ACC112 (cell line): Measurements from ENCODE around the gene TUBB8.
"Not testable (repeated sequence)": the region's sequence is repeated elsewhere in the genome, so short reads cannot be mapped to it uniquely, and the experiment has no call there.

Experiments used
- H2AFZ ChIP-seq: fragments of 200-600 bp; sonication (generic); one replicate; pipeline ENCODE4 v1.6.0; 2017; ENCODE audit warnings: antibody characterized with exemption, low read length; ENCODE audit not compliant: unreplicated experiment
- H3K27ac ChIP-seq: fragments of 200-600 bp; sonication (generic); 2 replicates; pipeline ENCODE4 v1.5.1; 2014; ENCODE audit warnings: low read depth, mild to moderate bottlenecking, antibody characterized with exemption, low read length, moderate library complexity
- H3K27me3 ChIP-seq: fragments of 200-600 bp; sonication (generic); 2 replicates; pipeline ENCODE4 v1.6.1; 2014; ENCODE audit warnings: mild to moderate bottlenecking, antibody characterized with exemption, low read length, moderate library complexity, mixed read lengths; ENCODE audit not compliant: insufficient read depth
- H3K36me3 ChIP-seq: fragments of 200-600 bp; sonication (generic); 2 replicates; pipeline ENCODE4 v1.6.1; 2016; ENCODE audit warnings: mild to moderate bottlenecking, antibody characterized with exemption, low read length, moderate library complexity, mixed read lengths; ENCODE audit not compliant: insufficient read depth
- H3K4me1 ChIP-seq: fragments of 200-600 bp; sonication (generic); one replicate; pipeline ENCODE4 v1.6.1; 2016; ENCODE audit warnings: low read length, mixed read lengths; ENCODE audit not compliant: insufficient read depth, unreplicated experiment, control insufficient read depth
- H3K4me3 ChIP-seq: fragments of 200-600 bp; sonication (generic); 2 replicates; pipeline ENCODE4 v1.5.1; 2014; ENCODE audit warnings: mild to moderate bottlenecking, low read depth, low read length
- H3K79me2 ChIP-seq: fragments of 200-600 bp; sonication (generic); one replicate; pipeline ENCODE4 v1.6.0; 2016; ENCODE audit warnings: low read length; ENCODE audit not compliant: control insufficient read depth, unreplicated experiment, insufficient read depth

The TUBB8 gene

DNA sequence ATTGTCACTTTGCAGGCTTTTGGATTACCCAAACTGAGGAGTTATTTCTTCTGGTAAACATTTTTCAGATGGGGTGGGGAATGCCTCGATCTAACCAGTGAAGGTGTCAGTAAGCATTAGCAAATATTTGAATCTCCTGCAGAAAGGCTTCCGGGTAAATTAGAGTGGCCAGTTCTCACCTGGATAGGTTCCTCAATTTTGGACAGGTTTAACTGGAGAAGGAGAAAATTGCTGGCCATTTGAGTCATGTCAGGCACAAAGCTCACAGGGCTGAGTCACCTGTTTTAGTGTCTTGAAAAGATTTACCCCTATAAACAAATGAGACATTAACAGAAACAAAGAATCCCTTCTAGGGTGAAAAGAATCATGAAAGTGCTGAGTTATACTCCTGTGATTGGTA lies 830 bp upstream of the TUBB8 start:
- H3K79me2 ChIP-seq, H3K4me3 ChIP-seq, H3K27me3 ChIP-seq, H3K36me3 ChIP-seq, H2AFZ ChIP-seq, H3K27ac ChIP-seq, H3K4me1 ChIP-seq: not testable (repeated sequence)

- not testable (repeated sequence) for H3K79me2 ChIP-seq, H3K27me3 ChIP-seq, H3K36me3 ChIP-seq, H3K4me1 ChIP-seq, H2AFZ ChIP-seq, H3K4me3 ChIP-seq, H3K27ac ChIP-seq
Measured at GRCh38 chr10:47864-48263, 1.2 kb downstream of the TUBB8 start.

DNA sequence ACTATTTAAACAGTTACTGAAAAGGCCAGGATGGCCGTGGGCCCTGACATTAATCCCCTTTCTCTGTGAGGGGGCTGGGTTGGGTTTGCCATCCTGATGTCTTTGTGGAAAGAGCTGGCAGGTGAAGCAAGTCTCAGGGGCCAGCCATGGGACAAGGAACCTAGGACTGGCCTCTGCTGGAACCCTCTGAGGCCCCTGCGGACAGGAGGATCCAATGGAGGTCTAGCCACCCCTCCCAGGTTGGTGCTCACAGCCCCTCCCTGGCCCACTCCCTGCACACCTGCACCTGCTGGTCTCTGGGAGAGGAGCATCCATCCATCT lies 35.8 kb downstream of the TUBB8 start:
- not testable (repeated sequence) for H3K27me3 ChIP-seq

GRCh38 chr10:12444-13314 lies 36.4 kb downstream of the TUBB8 start:
- H3K36me3 ChIP-seq, H3K27me3 ChIP-seq, H3K27ac ChIP-seq, H2AFZ ChIP-seq, H3K4me1 ChIP-seq, H3K79me2 ChIP-seq, H3K4me3 ChIP-seq: not testable (repeated sequence)

More for the DNA sequence above, 35.8 kb downstream of the TUBB8 start:
- not testable (repeated sequence) for H3K27ac ChIP-seq, H3K4me3 ChIP-seq, H2AFZ ChIP-seq, H3K4me1 ChIP-seq, H3K36me3 ChIP-seq, H3K79me2 ChIP-seq

GRCh38 chr10:11260-11659 lies 37.8 kb downstream of the TUBB8 start:
- H3K27ac ChIP-seq, H2AFZ ChIP-seq, H3K36me3 ChIP-seq, H3K27me3 ChIP-seq, H3K4me3 ChIP-seq, H3K4me1 ChIP-seq, H3K79me2 ChIP-seq: not testable (repeated sequence)

DNA sequence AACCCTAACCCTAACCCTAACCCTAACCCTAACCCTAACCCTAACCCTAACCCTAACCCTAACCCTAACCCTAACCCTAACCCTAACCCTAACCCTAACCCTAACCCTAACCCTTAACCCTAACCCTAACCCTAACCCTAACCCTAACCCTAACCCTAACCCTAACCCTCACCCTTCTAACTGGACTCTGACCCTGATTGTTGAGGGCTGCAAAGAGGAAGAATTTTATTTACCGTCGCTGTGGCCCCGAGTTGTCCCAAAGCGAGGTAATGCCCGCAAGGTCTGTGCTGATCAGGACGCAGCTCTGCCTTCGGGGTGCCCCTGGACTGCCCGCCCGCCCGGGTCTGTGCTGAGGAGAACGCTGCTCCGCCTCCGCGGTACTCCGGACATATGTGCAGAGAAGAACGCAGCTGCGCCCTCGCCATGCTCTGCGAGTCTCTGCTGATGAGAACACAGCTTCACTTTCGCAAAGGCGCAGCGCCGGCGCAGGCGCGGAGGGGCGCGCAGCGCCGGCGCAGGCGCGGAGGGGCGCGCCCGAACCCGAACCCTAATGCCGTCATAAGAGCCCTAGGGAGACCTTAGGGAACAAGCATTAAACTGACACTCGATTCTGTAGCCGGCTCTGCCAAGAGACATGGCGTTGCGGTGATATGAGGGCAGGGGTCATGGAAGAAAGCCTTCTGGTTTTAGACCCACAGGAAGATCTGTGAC lies 38.7 kb downstream of the TUBB8 start:
- H3K4me3 ChIP-seq, H3K79me2 ChIP-seq, H3K36me3 ChIP-seq, H2AFZ ChIP-seq, H3K4me1 ChIP-seq, H3K27me3 ChIP-seq, H3K27ac ChIP-seq: not testable (repeated sequence)
